Neural cell (in vitro differentiated cells): ENCODE measurements around the gene DCAF5. TPM values are rescaled to one million over a fixed set of nuclear protein-coding genes. Genes with fewer than 3 reads are reported as not detected.

ENCODE experiments used
- H2AFZ ChIP-seq: fragments of 200-600, 300-800 bp; sonication (generic), shearing (Covaris generic); 2 replicates; pipeline ENCODE4 v1.6.0; 2014; ENCODE audit warnings: low read depth, mild to moderate bottlenecking, antibody characterized with exemption, low read length, moderate library complexity
- H3F3A ChIP-seq: fragments of 200-600 bp; shearing (Covaris generic); 2 replicates; pipeline ENCODE4 v1.6.1; 2016; ENCODE audit warnings: mild to moderate bottlenecking, moderate library complexity, mixed read lengths, antibody characterized with exemption, low read length; ENCODE audit not compliant: insufficient read depth, poor library complexity, severe bottlenecking
- H3K27ac ChIP-seq: fragments of 200-600, 300-800 bp; sonication (generic), shearing (Covaris generic); 2 replicates; pipeline ENCODE4 v1.5.1; 2014; ENCODE audit warnings: mild to moderate bottlenecking, low read length, moderate library complexity
- H3K27me3 ChIP-seq: fragments of 300-800, 200-600 bp; sonication (generic), shearing (Covaris generic); 2 replicates; pipeline ENCODE4 v1.6.0; 2014; ENCODE audit warnings: mild to moderate bottlenecking, low read depth, low read length, moderate library complexity; ENCODE audit not compliant: insufficient read depth
- H3K36me3 ChIP-seq: fragments of 300-800, 200-600 bp; sonication (generic), shearing (Covaris generic); 2 replicates; pipeline ENCODE4 v1.5.1; 2014; ENCODE audit warnings: mild to moderate bottlenecking, antibody characterized with exemption, low read length, moderate library complexity; ENCODE audit not compliant: insufficient read depth
- H3K4me2 ChIP-seq: fragments of 300-800, 200-600 bp; sonication (generic), shearing (Covaris generic); 2 replicates; pipeline ENCODE4 v1.6.0; 2014; ENCODE audit warnings: mild to moderate bottlenecking, low read length
- H3K4me3 ChIP-seq: fragments of 300-800, 200-600 bp; sonication (generic), shearing (Covaris generic); 2 replicates; pipeline ENCODE4 v1.5.1; 2014; ENCODE audit warnings: mild to moderate bottlenecking, low read length, moderate library complexity
- H3K79me2 ChIP-seq: fragments of 200-600 bp; shearing (Covaris generic); replicated peaks from 2 replicates; pipeline ENCODE4 v1.6.0; 2014; ENCODE audit warnings: mild to moderate bottlenecking, low read length, moderate library complexity; ENCODE audit not compliant: insufficient read depth
- H3K9ac ChIP-seq: fragments of 300-800, 200-600 bp; sonication (generic), shearing (Covaris generic); 2 replicates; pipeline ENCODE4 v1.6.1; 2016; ENCODE audit warnings: mild to moderate bottlenecking, low read length, mixed read lengths
- H3K9me2 ChIP-seq: fragments of 200-600 bp; shearing (Covaris generic); 2 replicates; pipeline ENCODE4 v1.6.1; 2016; ENCODE audit warnings: mild to moderate bottlenecking, low read length, mixed read lengths; ENCODE audit not compliant: insufficient read depth
- H3K9me3 ChIP-seq: fragments of 200-600, 300-800 bp; sonication (generic), shearing (Covaris generic); 2 replicates; pipeline ENCODE4 v1.6.1; 2016; ENCODE audit warnings: mild to moderate bottlenecking, mixed run types, low read length, moderate library complexity, mixed read lengths
- H4K20me1 ChIP-seq: fragments of 200-600 bp; shearing (Covaris generic); 2 replicates; pipeline ENCODE4 v1.6.1; 2016; ENCODE audit warnings: mild to moderate bottlenecking, mixed run types; ENCODE audit not compliant: insufficient read depth
- EP300 ChIP-seq: fragments of 450-650 bp; conservative IDR thresholded peaks from 2 replicates; pipeline ENCODE4 v1.6.1; 2014; ENCODE audit warnings: antibody characterized with exemption, mild to moderate bottlenecking, moderate library complexity; ENCODE audit not compliant: poor library complexity, severe bottlenecking
- EZH2 ChIP-seq: fragments of 200-600, 300-800 bp; shearing (Covaris generic), sonication (generic); IDR thresholded peaks from 2 replicates; pipeline ENCODE4 v1.6.1; 2014; ENCODE audit warnings: antibody characterized with exemption, low read length, borderline replicate concordance, mild to moderate bottlenecking; ENCODE audit not compliant: insufficient read depth, poor library complexity, severe bottlenecking
- MXI1 ChIP-seq: fragments of 450-650 bp; conservative IDR thresholded peaks from 2 replicates; pipeline ENCODE4 v1.6.1; 2014; ENCODE audit warnings: antibody characterized with exemption, mild to moderate bottlenecking; ENCODE audit not compliant: poor library complexity, severe bottlenecking
- POLR2AphosphoS5 ChIP-seq: IDR thresholded peaks from 2 replicates; pipeline ENCODE4 v1.6.1; 2012
- RAD21 ChIP-seq: fragments of 450-650 bp; conservative IDR thresholded peaks from 2 replicates; pipeline ENCODE4 v1.6.1; 2014; ENCODE audit warnings: antibody characterized with exemption, mild to moderate bottlenecking, moderate library complexity
- SMC3 ChIP-seq: fragments of 450-650 bp; conservative IDR thresholded peaks from 2 replicates; pipeline ENCODE4 v1.6.1; 2014; ENCODE audit warnings: antibody characterized with exemption, mild to moderate bottlenecking, moderate library complexity; ENCODE audit not compliant: poor library complexity
- TAF1 ChIP-seq: IDR thresholded peaks from 2 replicates; pipeline ENCODE4 v1.6.1; 2012; ENCODE audit warnings: low read depth
- polyA plus RNA-seq: library from polyadenylated mRNA; depleted of rRNA; stranded (reverse); fragments of >200 nt; gene quantifications from 2 replicates; pipeline ENCODE4 v1.2.3, GENCODE V29; 2014
- TF ChIP-seq, protein P1 (sequence below): fragments of 450-650 bp; IDR thresholded peaks from 2 replicates; pipeline ENCODE4 v1.5.1; 2014; ENCODE audit warnings: antibody characterized with exemption, mild to moderate bottlenecking, moderate library complexity; ENCODE audit not compliant: poor library complexity, severe bottlenecking
- TF ChIP-seq, protein P2 (sequence below): IDR thresholded peaks from 2 replicates; pipeline ENCODE4 v1.6.1; 2012; ENCODE audit warnings: borderline replicate concordance

Gene DCAF5
- polyA plus RNA-seq, 1 donor from 2014 or later, result 33.5 TPM

DNA sequence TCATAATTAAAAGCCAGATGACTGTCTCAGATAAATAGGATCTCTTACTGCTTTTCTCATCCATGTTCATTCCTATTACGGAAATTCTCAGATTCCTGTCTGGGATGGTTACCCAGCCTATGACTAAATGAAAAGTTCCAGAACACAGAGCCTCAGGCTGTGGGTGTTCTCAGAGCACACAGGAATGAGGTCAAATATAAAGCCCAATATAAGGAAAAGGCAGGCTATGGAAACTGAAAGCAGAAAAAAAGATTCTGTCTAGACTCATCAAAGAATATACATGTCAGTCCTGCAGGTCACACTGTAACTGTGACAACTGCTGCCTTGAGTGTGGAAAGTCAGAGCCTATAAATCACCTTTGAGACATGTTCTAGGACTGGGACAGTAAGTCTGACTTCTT is 64.3 kb downstream of the DCAF5 start:
- Histone ChIP-seq H3K9ac (no peak overlapping the region), H3K9me3 (no peaks in the 10 kb centered on the region), H3F3A (no peaks in the 10 kb centered on the region), H3K4me3 (no peak overlapping the region), H3K9me2 (no peaks in the 10 kb centered on the region), H3K79me2 (no peaks in the 10 kb centered on the region), H4K20me1 (no peaks in the 10 kb centered on the region), H3K4me2 (no peak overlapping the region), H3K36me3 (peaks cover 14% of the 10 kb centered on the region), H2AFZ (no peak overlapping the region), H3K27me3 (no peaks in the 10 kb centered on the region), H3K27ac (no peak overlapping the region)
- TF ChIP-seq SMC3 (no peak), EZH2 (no peak), POLR2AphosphoS5 (no peak), MXI1 (no peak), EP300 (no peak), TAF1 (no peak), RAD21 (no peak)
- TF ChIP-seq, protein P1, sequence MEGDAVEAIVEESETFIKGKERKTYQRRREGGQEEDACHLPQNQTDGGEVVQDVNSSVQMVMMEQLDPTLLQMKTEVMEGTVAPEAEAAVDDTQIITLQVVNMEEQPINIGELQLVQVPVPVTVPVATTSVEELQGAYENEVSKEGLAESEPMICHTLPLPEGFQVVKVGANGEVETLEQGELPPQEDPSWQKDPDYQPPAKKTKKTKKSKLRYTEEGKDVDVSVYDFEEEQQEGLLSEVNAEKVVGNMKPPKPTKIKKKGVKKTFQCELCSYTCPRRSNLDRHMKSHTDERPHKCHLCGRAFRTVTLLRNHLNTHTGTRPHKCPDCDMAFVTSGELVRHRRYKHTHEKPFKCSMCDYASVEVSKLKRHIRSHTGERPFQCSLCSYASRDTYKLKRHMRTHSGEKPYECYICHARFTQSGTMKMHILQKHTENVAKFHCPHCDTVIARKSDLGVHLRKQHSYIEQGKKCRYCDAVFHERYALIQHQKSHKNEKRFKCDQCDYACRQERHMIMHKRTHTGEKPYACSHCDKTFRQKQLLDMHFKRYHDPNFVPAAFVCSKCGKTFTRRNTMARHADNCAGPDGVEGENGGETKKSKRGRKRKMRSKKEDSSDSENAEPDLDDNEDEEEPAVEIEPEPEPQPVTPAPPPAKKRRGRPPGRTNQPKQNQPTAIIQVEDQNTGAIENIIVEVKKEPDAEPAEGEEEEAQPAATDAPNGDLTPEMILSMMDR, result no peak
- TF ChIP-seq, protein P2, sequence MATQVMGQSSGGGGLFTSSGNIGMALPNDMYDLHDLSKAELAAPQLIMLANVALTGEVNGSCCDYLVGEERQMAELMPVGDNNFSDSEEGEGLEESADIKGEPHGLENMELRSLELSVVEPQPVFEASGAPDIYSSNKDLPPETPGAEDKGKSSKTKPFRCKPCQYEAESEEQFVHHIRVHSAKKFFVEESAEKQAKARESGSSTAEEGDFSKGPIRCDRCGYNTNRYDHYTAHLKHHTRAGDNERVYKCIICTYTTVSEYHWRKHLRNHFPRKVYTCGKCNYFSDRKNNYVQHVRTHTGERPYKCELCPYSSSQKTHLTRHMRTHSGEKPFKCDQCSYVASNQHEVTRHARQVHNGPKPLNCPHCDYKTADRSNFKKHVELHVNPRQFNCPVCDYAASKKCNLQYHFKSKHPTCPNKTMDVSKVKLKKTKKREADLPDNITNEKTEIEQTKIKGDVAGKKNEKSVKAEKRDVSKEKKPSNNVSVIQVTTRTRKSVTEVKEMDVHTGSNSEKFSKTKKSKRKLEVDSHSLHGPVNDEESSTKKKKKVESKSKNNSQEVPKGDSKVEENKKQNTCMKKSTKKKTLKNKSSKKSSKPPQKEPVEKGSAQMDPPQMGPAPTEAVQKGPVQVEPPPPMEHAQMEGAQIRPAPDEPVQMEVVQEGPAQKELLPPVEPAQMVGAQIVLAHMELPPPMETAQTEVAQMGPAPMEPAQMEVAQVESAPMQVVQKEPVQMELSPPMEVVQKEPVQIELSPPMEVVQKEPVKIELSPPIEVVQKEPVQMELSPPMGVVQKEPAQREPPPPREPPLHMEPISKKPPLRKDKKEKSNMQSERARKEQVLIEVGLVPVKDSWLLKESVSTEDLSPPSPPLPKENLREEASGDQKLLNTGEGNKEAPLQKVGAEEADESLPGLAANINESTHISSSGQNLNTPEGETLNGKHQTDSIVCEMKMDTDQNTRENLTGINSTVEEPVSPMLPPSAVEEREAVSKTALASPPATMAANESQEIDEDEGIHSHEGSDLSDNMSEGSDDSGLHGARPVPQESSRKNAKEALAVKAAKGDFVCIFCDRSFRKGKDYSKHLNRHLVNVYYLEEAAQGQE, result no peak

DNA sequence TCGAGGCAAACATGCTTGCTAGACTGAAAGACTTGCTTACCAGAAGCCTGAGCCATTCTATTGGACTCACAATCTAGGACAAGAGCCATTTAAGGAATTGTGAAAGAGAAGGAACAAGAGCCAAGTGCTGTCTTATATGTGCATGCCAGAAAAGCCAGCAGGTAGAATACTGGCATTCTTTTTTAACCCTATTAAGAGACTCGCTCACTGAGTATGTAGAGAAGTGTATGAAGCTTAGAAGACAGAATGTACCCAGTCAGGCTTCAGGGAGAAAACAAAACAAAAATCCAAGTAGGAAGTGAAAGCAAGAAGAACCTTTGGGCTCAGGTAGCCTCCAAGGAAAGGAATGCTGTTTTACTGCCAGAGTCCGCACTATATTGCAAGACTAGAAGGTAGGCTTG is 65.9 kb downstream of the DCAF5 start:
- Histone ChIP-seq H2AFZ (no peak overlapping the region), H3K27ac (no peak overlapping the region), H3K4me2 (no peak overlapping the region), H3K4me3 (no peak overlapping the region), H3K9me2 (no peaks in the 10 kb centered on the region), H3K9me3 (no peaks in the 10 kb centered on the region), H3K36me3 (peaks cover 14% of the 10 kb centered on the region), H3K9ac (no peak overlapping the region), H4K20me1 (no peaks in the 10 kb centered on the region), H3K79me2 (no peaks in the 10 kb centered on the region), H3F3A (no peaks in the 10 kb centered on the region), H3K27me3 (no peaks in the 10 kb centered on the region)
- TF ChIP-seq SMC3 (no peak), MXI1 (no peak), EZH2 (no peak), TAF1 (no peak), EP300 (no peak), RAD21 (no peak), POLR2AphosphoS5 (no peak)
- TF ChIP-seq, protein P2, result no peak
- TF ChIP-seq, protein P1, result no peak
